ENCODE measurements around the gene PSPH. TPM values are rescaled to one million over a fixed set of nuclear protein-coding genes. Genes with fewer than 3 reads are reported as not detected.

Gene PSPH
- total RNA-seq, 2 donors from 2014 or later: 29.9 to 34.6 TPM

- H3K4me1 Mint-ChIP-seq: no peaks in the 10 kb centered on the region
- Histone ChIP-seq H3K9me3 (ENCODE audit: control insufficient read depth, low read length) (no peaks in the 10 kb centered on the region), H3K27ac (ENCODE audit: low read depth, low read length) (no peak overlapping the region), H3K4me1 (ENCODE audit: control insufficient read depth, insufficient read depth, low read length) (no peaks in the 10 kb centered on the region), H3K36me3 (ENCODE audit: control insufficient read depth, insufficient read depth, low read length) (peaks cover 68% of the 10 kb centered on the region), H3K27me3 (ENCODE audit: control insufficient read depth, insufficient read depth, low read length, poor library complexity, severe bottlenecking) (no peaks in the 10 kb centered on the region), H3K9ac (ENCODE audit: extremely low read depth, low read length, poor library complexity, severe bottlenecking) (no peak overlapping the region), H3K4me3 (ENCODE audit: low read length) (no peak overlapping the region)
- H3K27me3 Mint-ChIP-seq (ENCODE audit: insufficient read depth): no peaks in the 10 kb centered on the region
- no peak overlapping the region for H3K4me3 Mint-ChIP-seq
- WGBS, 2 experiments (ENCODE audit: insufficient coverage in 1 of 2, insufficient read length in 1 of 2): 95 to 100% methylated on average over 3 of the region's 3 CpGs
- H3K27ac Mint-ChIP-seq: no peak overlapping the region
- no peaks in the 10 kb centered on the region for H3K9me3 Mint-ChIP-seq
- no peak for DNase-seq
- TF ChIP-seq, protein P1, sequence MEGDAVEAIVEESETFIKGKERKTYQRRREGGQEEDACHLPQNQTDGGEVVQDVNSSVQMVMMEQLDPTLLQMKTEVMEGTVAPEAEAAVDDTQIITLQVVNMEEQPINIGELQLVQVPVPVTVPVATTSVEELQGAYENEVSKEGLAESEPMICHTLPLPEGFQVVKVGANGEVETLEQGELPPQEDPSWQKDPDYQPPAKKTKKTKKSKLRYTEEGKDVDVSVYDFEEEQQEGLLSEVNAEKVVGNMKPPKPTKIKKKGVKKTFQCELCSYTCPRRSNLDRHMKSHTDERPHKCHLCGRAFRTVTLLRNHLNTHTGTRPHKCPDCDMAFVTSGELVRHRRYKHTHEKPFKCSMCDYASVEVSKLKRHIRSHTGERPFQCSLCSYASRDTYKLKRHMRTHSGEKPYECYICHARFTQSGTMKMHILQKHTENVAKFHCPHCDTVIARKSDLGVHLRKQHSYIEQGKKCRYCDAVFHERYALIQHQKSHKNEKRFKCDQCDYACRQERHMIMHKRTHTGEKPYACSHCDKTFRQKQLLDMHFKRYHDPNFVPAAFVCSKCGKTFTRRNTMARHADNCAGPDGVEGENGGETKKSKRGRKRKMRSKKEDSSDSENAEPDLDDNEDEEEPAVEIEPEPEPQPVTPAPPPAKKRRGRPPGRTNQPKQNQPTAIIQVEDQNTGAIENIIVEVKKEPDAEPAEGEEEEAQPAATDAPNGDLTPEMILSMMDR (conservative IDR thresholded peaks at IDR 0.05): no peak
- H3K36me3 Mint-ChIP-seq (ENCODE audit: low read depth): peaks cover 51% of the 10 kb centered on the region
Observed at GRCh38 chr7:55980266-55980665, 71.0 kb downstream of the PSPH start.

DNA sequence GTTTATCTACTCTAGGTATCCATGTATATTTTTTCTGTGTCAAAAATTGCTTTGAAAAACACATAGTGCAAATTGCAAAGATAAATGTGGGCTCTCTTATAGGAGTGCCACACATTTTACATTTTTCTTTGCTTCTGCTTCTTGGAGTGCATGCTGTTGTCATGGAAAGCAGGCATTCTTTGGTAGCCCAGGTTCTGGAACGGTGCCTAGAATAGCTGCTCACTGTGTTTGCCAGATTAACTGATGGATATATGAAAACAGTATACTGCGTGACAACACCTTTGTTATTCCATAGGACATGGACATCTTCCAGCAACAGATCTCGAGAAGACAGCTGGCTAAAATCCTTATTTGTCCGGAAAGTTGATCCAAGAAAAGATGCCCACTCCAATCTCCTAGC lies 73.4 kb downstream of the PSPH start:
- DNase-seq: no peak
- peaks cover 52% of the 10 kb centered on the region for H3K36me3 ChIP-seq (ENCODE audit: control insufficient read depth, insufficient read depth, low read length)
- Mint-ChIP-seq H3K36me3 (ENCODE audit: low read depth) (peaks cover 40% of the 10 kb centered on the region), H3K9me3 (no peaks in the 10 kb centered on the region), H3K4me1 (peaks cover 2% of the 10 kb centered on the region), H3K4me3 (no peak overlapping the region), H3K27ac (no peak overlapping the region), H3K27me3 (ENCODE audit: insufficient read depth) (no peaks in the 10 kb centered on the region)
- no peak overlapping the region for H3K27ac ChIP-seq (ENCODE audit: low read depth, low read length)
- H3K4me1 ChIP-seq (ENCODE audit: control insufficient read depth, insufficient read depth, low read length): no peaks in the 10 kb centered on the region
- no peaks in the 10 kb centered on the region for H3K9me3 ChIP-seq (ENCODE audit: control insufficient read depth, low read length)
- WGBS, 2 experiments (ENCODE audit: insufficient coverage in 1 of 2, insufficient read length in 1 of 2): 83 to 97% methylated on average over 2 to 4 of the region's 4 CpGs
- TF ChIP-seq, protein P1 (conservative IDR thresholded peaks at IDR 0.05): no peak
- no peak overlapping the region for H3K4me3 ChIP-seq (ENCODE audit: low read length)
- no peak overlapping the region for H3K9ac ChIP-seq (ENCODE audit: extremely low read depth, low read length, poor library complexity, severe bottlenecking)
- no peaks in the 10 kb centered on the region for H3K27me3 ChIP-seq (ENCODE audit: control insufficient read depth, insufficient read depth, low read length, poor library complexity, severe bottlenecking)

DNA sequence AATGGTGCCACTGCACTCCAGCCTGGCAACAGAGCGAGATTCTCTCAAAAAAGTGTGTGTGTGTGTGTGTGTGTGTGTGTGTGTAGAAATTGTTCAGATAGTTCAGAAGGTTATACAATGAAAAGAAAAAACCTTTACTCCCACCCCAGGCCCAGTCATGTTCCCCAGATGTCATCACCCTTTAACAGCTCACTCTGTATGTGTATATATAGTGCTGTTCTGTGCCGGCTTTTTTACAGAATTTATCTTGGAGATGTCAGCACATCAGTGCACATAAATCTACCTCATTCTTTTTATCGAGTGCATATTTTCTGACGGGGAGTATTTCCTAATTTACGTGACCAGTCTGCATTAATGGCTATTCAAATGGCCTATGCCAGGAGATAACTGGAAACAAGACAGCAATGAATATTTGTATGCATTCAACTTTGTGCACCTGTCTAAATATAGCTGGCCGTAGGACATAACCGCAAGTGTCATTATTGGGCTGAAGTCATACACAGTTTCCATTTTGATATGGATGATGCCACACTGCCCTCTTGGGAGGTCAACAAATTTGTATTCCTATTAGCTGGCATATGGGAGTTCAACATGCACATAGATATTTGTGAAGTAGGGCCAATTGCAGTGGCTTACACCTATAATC lies 75.1 kb downstream of the PSPH start:
- no peaks in the 10 kb centered on the region for H3K27me3 ChIP-seq (ENCODE audit: control insufficient read depth, insufficient read depth, low read length, poor library complexity, severe bottlenecking)
- Mint-ChIP-seq H3K36me3 (ENCODE audit: low read depth) (peaks cover 32% of the 10 kb centered on the region), H3K4me1 (peaks cover 5% of the 10 kb centered on the region), H3K27ac (no peak overlapping the region), H3K27me3 (ENCODE audit: insufficient read depth) (no peaks in the 10 kb centered on the region), H3K4me3 (no peak overlapping the region), H3K9me3 (no peaks in the 10 kb centered on the region)
- H3K9me3 ChIP-seq (ENCODE audit: control insufficient read depth, low read length): no peaks in the 10 kb centered on the region
- H3K4me3 ChIP-seq (ENCODE audit: low read length): no peak overlapping the region
- 95 to 100% methylated on average over 5 to 7 of the region's 7 CpGs for whole genome bisulfite sequencing, 2 experiments (ENCODE audit: insufficient coverage in 1 of 2, insufficient read length in 1 of 2)
- H3K27ac ChIP-seq (ENCODE audit: low read depth, low read length): no peak overlapping the region
- peaks cover under 1% of the 10 kb centered on the region for H3K4me1 ChIP-seq (ENCODE audit: control insufficient read depth, insufficient read depth, low read length)
- peaks cover 37% of the 10 kb centered on the region for H3K36me3 ChIP-seq (ENCODE audit: control insufficient read depth, insufficient read depth, low read length)
- no peak overlapping the region for H3K9ac ChIP-seq (ENCODE audit: extremely low read depth, low read length, poor library complexity, severe bottlenecking)
- no peak for DNase-seq
- TF ChIP-seq, protein P1 (conservative IDR thresholded peaks at IDR 0.05): no peak
